ENCODE results near the gene LRRC72.
"Not testable (repeated sequence)": the region's sequence is repeated elsewhere in the genome, so short reads cannot be mapped to it uniquely, and the experiment has no call there.

LRRC72 gene

DNA sequence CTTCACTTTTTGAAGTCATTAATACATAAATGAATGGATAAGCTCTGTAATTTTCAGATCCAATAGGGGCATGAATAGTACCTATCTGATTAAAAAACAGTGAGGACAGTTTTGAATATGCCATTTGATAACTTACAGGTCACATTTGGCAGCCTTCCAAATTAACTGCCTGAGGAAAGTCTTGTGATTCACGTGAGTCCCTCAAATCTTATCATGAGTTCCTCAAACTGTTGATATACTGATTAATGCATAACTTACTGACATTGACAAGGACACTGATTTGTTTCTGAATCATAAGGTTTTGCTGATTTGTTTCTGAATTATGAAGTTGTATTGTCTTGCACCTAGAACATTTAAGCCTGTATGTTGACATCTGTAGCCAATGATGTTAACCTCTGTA lies 63.8 kb downstream of the LRRC72 start:
- Histone ChIP-seq H3K9ac (ENCODE audit: low read depth in 1 of 2, low read length in 2 of 2) (no peak overlapping the region), H3K9me3 (ENCODE audit: control insufficient read depth in 1 of 2, low read length in 2 of 2) (no peaks in the 10 kb centered on the region), H3K36me3 (ENCODE audit: control insufficient read depth in 1 of 2, insufficient read depth in 2 of 2, low read length in 2 of 2) (no peaks in the 10 kb centered on the region), H3K27ac (ENCODE audit: low read depth, low read length) (no peak overlapping the region), H3K4me1 (ENCODE audit: control insufficient read depth in 1 of 2, insufficient read depth in 2 of 2, low read length in 2 of 2) (peaks cover 0 to 3% of the 10 kb centered on the region in 2 donors), H3K27me3 (ENCODE audit: control insufficient read depth in 1 of 2, insufficient read depth in 2 of 2, low read length in 2 of 2) (no peaks in the 10 kb centered on the region), H3K4me3 (ENCODE audit: low read depth in 1 of 2, low read length in 2 of 2) (no peak overlapping the region)

DNA sequence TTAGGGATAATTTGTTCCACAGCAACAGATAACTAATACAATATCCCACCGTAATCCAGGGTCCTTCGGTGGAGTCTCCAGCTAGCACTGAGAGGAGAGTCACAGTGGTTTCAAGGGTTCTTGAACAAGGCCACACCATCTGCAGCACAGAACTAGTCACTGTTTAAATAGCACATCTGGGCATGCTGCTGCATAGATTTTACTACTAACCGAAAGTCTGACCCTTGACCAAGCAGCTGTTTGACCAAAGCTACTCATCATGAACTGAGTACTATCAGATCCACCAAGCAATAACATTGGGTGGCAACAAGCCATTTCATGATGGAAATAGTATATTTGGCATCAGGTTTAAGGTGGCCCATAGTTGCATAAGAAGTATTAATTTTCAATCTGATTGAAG lies 65.8 kb downstream of the LRRC72 start:
- Histone ChIP-seq H3K4me1 (ENCODE audit: control insufficient read depth in 1 of 2, insufficient read depth in 2 of 2, low read length in 2 of 2) (peaks cover 0 to 3% of the 10 kb centered on the region in 2 donors), H3K9ac (ENCODE audit: low read depth in 1 of 2, low read length in 2 of 2) (no peak overlapping the region), H3K4me3 (ENCODE audit: low read depth in 1 of 2, low read length in 2 of 2) (no peak overlapping the region), H3K36me3 (ENCODE audit: control insufficient read depth in 1 of 2, insufficient read depth in 2 of 2, low read length in 2 of 2) (no peaks in the 10 kb centered on the region), H3K27me3 (ENCODE audit: control insufficient read depth in 1 of 2, insufficient read depth in 2 of 2, low read length in 2 of 2) (no peaks in the 10 kb centered on the region), H3K9me3 (ENCODE audit: control insufficient read depth in 1 of 2, low read length in 2 of 2) (no peaks in the 10 kb centered on the region), H3K27ac (ENCODE audit: low read depth, low read length) (no peak overlapping the region)

DNA sequence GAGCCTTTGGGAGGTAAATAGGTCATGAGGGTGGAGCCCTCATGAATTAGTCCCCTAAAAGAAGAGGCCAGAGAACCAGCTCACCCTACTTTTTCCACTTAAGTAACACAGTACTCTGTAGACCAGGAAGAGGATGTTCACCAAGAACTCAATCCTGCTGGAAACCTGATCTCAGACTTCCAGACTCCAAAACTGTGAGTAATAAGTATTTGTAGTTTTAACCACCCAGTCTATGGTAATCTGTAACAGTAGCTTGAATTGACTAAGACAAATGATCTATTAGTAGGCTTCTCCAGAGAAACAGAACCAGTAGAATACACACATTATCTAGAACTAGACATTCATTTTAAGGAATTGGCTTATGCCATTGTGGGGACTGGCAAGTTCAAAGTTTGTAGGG lies 67.4 kb downstream of the LRRC72 start:
- Histone ChIP-seq H3K9ac (ENCODE audit: low read depth in 1 of 2, low read length in 2 of 2) (no peak overlapping the region), H3K4me1 (ENCODE audit: control insufficient read depth in 1 of 2, insufficient read depth in 2 of 2, low read length in 2 of 2) (peaks cover 0 to 3% of the 10 kb centered on the region in 2 donors), H3K27me3 (ENCODE audit: control insufficient read depth in 1 of 2, insufficient read depth in 2 of 2, low read length in 2 of 2) (no peaks in the 10 kb centered on the region), H3K27ac (ENCODE audit: low read depth, low read length) (no peak overlapping the region), H3K9me3 (ENCODE audit: control insufficient read depth in 1 of 2, low read length in 2 of 2) (no peaks in the 10 kb centered on the region), H3K4me3 (ENCODE audit: low read depth in 1 of 2, low read length in 2 of 2) (no peak overlapping the region), H3K36me3 (ENCODE audit: control insufficient read depth in 1 of 2, insufficient read depth in 2 of 2, low read length in 2 of 2) (no peaks in the 10 kb centered on the region)

DNA sequence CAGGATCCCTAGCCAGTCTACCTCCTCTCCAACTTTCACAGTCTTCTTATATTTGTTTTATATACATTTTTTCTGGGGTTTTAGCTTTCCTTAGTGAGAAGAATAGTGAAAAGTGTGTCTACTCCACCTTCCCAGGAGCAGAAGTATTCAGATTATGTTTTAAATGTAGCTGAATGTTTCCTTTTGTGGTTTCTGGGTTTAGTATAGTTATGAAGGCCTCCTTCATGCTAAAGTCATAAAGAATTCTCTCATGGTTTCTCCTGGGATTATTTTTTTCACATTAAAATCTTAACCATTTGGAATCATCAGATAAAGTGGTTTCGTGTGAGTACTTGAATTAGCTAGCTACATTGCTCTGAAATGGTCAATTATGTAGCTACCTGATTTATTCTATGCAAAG lies 68.1 kb downstream of the LRRC72 start:
- Histone ChIP-seq H3K27ac (ENCODE audit: low read depth, low read length) (no peak overlapping the region), H3K27me3 (ENCODE audit: control insufficient read depth in 1 of 2, insufficient read depth in 2 of 2, low read length in 2 of 2) (no peaks in the 10 kb centered on the region), H3K36me3 (ENCODE audit: control insufficient read depth in 1 of 2, insufficient read depth in 2 of 2, low read length in 2 of 2) (peaks cover 0 to under 1% of the 10 kb centered on the region in 2 donors), H3K9me3 (ENCODE audit: control insufficient read depth in 1 of 2, low read length in 2 of 2) (no peaks in the 10 kb centered on the region), H3K9ac (ENCODE audit: low read depth in 1 of 2, low read length in 2 of 2) (no peak overlapping the region), H3K4me1 (ENCODE audit: control insufficient read depth in 1 of 2, insufficient read depth in 2 of 2, low read length in 2 of 2) (peaks cover 0 to 3% of the 10 kb centered on the region in 2 donors), H3K4me3 (ENCODE audit: low read depth in 1 of 2, low read length in 2 of 2) (no peak overlapping the region)

DNA sequence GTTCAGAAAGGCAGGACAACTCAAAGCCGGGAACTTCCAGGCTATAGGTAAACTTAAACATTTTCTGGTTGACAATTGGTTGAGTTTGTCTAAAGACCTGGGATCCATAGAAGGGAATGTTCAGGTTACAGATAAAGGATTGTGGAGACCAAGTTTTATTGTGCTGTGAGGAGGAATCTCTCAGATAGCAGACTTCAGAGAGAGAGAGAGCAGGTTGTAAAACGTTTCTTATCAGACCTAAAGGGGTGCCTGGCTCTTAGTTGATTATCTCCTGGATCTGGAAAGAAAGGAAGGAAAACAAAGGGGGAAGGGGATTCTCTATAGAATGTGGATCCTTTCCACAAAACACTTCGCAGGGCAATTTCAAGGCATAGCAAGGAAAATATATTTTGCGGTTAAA lies 69.0 kb downstream of the LRRC72 start:
- H3K27me3 ChIP-seq (ENCODE audit: control insufficient read depth in 1 of 2, insufficient read depth in 2 of 2, low read length in 2 of 2); H3K9me3 ChIP-seq (ENCODE audit: control insufficient read depth in 1 of 2, low read length in 2 of 2); H3K36me3 ChIP-seq (ENCODE audit: control insufficient read depth in 1 of 2, insufficient read depth in 2 of 2, low read length in 2 of 2); H3K4me3 ChIP-seq (ENCODE audit: low read depth in 1 of 2, low read length in 2 of 2); H3K27ac ChIP-seq (ENCODE audit: low read depth, low read length); H3K4me1 ChIP-seq (ENCODE audit: control insufficient read depth in 1 of 2, insufficient read depth in 2 of 2, low read length in 2 of 2); H3K9ac ChIP-seq (ENCODE audit: low read depth in 1 of 2, low read length in 2 of 2): not testable (repeated sequence)

DNA sequence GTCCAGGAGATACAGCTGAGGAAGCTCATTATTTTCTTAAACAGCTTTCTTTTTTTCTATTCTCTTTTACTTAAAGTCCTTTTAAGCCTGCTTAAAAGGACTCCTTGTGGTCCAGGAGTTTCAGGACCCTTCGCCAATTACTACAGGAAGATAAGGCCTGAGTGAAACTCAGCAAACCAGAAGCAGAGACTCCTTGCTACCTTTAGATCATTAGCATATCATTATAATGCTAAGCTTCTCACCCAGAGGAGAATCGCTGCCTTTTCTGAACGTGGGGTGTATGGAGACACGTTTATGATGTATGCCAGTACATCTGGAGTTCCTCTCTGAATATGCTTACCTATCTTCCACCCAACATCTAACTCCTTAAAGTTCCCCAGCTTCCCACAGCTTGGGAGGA lies 71.4 kb downstream of the LRRC72 start:
- Histone ChIP-seq H3K9me3 (ENCODE audit: control insufficient read depth in 1 of 2, low read length in 2 of 2) (no peaks in the 10 kb centered on the region), H3K4me1 (ENCODE audit: control insufficient read depth in 1 of 2, insufficient read depth in 2 of 2, low read length in 2 of 2) (peaks cover 0 to 3% of the 10 kb centered on the region in 2 donors), H3K27ac (ENCODE audit: low read depth, low read length) (no peak overlapping the region), H3K4me3 (ENCODE audit: low read depth in 1 of 2, low read length in 2 of 2) (no peak overlapping the region), H3K9ac (ENCODE audit: low read depth in 1 of 2, low read length in 2 of 2) (no peak overlapping the region), H3K36me3 (ENCODE audit: control insufficient read depth in 1 of 2, insufficient read depth in 2 of 2, low read length in 2 of 2) (peaks cover 12 to 29% of the 10 kb centered on the region in 2 donors), H3K27me3 (ENCODE audit: control insufficient read depth in 1 of 2, insufficient read depth in 2 of 2, low read length in 2 of 2) (no peaks in the 10 kb centered on the region)

DNA sequence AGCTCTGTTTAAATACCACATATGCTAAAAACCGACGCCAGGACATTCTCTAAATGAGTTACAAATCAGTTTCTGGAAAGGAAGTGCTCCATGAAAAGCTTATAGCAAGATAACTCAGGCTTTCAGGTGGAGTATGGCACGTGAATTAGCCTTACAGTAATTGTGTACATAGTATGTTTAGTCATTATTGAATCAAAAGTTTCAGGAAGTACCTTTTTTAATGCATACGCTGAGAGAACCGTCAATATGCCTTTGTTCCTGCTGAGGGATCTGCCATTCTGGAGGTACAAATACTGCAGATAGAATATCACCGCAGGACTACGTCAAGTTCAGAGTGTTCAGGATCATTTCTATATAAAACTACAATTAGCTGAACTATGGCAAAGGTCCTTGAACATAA lies 73.2 kb downstream of the LRRC72 start:
- Histone ChIP-seq H3K27ac (ENCODE audit: low read depth, low read length) (no peak overlapping the region), H3K27me3 (ENCODE audit: control insufficient read depth in 1 of 2, insufficient read depth in 2 of 2, low read length in 2 of 2) (no peaks in the 10 kb centered on the region), H3K4me3 (ENCODE audit: low read depth in 1 of 2, low read length in 2 of 2) (no peak overlapping the region), H3K9me3 (ENCODE audit: control insufficient read depth in 1 of 2, low read length in 2 of 2) (no peaks in the 10 kb centered on the region), H3K9ac (ENCODE audit: low read depth in 1 of 2, low read length in 2 of 2) (no peak overlapping the region), H3K4me1 (ENCODE audit: control insufficient read depth in 1 of 2, insufficient read depth in 2 of 2, low read length in 2 of 2) (peaks cover 0 to 3% of the 10 kb centered on the region in 2 donors), H3K36me3 (ENCODE audit: control insufficient read depth in 1 of 2, insufficient read depth in 2 of 2, low read length in 2 of 2) (peaks cover 12 to 48% of the 10 kb centered on the region in 2 donors)

DNA sequence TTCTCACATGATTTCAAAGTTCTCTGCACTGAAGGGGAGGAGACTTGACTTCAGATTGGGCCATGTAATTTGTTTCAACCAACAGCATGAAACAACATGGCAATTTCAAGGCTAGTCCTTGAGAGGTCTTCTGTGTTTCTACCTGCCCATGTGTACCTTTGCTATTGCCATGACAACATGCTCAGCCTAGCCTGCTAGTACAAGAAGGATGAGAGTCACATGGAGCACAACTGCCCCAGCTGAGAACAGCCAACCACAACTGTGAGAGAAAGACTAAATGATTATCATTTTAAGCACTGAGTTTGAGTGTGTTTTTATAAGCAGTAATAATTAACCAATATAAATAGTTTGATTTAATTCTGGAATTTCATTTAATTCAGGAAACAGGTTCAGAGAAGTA lies 77.0 kb downstream of the LRRC72 start:
- H3K9ac ChIP-seq (ENCODE audit: low read depth in 1 of 2, low read length in 2 of 2), result no peak overlapping the region
- peaks cover 0 to 7% of the 10 kb centered on the region in 2 donors for H3K4me1 ChIP-seq (ENCODE audit: control insufficient read depth in 1 of 2, insufficient read depth in 2 of 2, low read length in 2 of 2)
- no peaks in the 10 kb centered on the region for H3K9me3 ChIP-seq (ENCODE audit: control insufficient read depth in 1 of 2, low read length in 2 of 2)
- H3K27ac ChIP-seq (ENCODE audit: low read depth, low read length), result no peak overlapping the region
- H3K27me3 ChIP-seq (ENCODE audit: control insufficient read depth in 1 of 2, insufficient read depth in 2 of 2, low read length in 2 of 2), result no peaks in the 10 kb centered on the region
- H3K36me3 ChIP-seq (ENCODE audit: control insufficient read depth in 1 of 2, insufficient read depth in 2 of 2, low read length in 2 of 2), result peaks cover 17 to 57% of the 10 kb centered on the region in 2 donors
- H3K4me3 ChIP-seq (ENCODE audit: low read depth in 1 of 2, low read length in 2 of 2), result no peak overlapping the region

DNA sequence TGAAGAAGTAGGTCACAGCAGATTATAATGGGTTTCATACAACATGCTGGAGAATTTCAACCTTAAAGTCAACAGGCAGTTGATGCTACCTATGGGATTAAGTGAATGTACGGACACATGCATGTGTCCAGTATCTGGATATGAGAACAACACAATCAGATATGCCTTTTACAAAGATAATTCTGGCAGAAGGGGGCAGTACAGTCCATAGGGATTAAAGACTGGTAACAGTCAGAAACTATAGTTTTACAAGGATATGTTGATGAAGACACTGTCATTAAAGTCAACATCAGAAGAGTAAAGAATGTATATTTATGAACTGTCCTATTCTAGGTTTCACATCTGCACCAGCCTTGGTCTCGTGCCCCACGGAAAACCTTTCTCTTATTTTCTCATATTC lies 77.4 kb downstream of the LRRC72 start:
- peaks cover 17 to 59% of the 10 kb centered on the region in 2 donors for H3K36me3 ChIP-seq (ENCODE audit: control insufficient read depth in 1 of 2, insufficient read depth in 2 of 2, low read length in 2 of 2)
- H3K4me3 ChIP-seq (ENCODE audit: low read depth in 1 of 2, low read length in 2 of 2), result no peak overlapping the region
- peaks cover under 1 to 9% of the 10 kb centered on the region in 2 donors for H3K4me1 ChIP-seq (ENCODE audit: control insufficient read depth in 1 of 2, insufficient read depth in 2 of 2, low read length in 2 of 2)
- H3K9me3 ChIP-seq (ENCODE audit: control insufficient read depth in 1 of 2, low read length in 2 of 2), result no peaks in the 10 kb centered on the region
- no peak overlapping the region for H3K27ac ChIP-seq (ENCODE audit: low read depth, low read length)
- no peaks in the 10 kb centered on the region for H3K27me3 ChIP-seq (ENCODE audit: control insufficient read depth in 1 of 2, insufficient read depth in 2 of 2, low read length in 2 of 2)
- no peak overlapping the region for H3K9ac ChIP-seq (ENCODE audit: low read depth in 1 of 2, low read length in 2 of 2)

DNA sequence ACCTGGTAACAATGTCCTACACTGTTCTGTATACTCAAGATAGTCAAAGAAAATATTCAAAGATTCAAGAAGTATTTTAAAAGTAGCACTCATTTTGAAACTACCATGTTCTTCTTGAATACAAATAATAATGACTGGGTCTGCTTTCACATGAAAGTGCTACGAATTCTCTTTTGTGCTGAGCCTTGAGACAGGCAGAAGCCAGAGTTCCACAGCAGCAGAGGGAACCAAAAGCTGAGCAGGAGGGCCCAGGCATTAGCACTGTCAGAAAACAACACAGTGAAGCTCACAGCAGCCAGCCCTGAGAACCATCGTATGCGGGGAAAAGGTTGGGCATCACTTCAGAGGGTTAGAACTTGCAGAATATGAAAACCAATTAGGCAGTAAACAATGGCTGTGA lies 80.1 kb downstream of the LRRC72 start:
- H3K4me3 ChIP-seq (ENCODE audit: low read depth in 1 of 2, low read length in 2 of 2), result no peak overlapping the region
- H3K36me3 ChIP-seq (ENCODE audit: control insufficient read depth in 1 of 2, insufficient read depth in 2 of 2, low read length in 2 of 2), result peaks cover 5 to 54% of the 10 kb centered on the region in 2 donors
- no peak overlapping the region for H3K9ac ChIP-seq (ENCODE audit: low read depth in 1 of 2, low read length in 2 of 2)
- H3K4me1 ChIP-seq (ENCODE audit: control insufficient read depth in 1 of 2, insufficient read depth in 2 of 2, low read length in 2 of 2), result peaks cover 14 to 22% of the 10 kb centered on the region in 2 donors
- H3K27ac ChIP-seq (ENCODE audit: low read depth, low read length), result no peak overlapping the region
- H3K9me3 ChIP-seq (ENCODE audit: control insufficient read depth in 1 of 2, low read length in 2 of 2), result no peaks in the 10 kb centered on the region
- no peaks in the 10 kb centered on the region for H3K27me3 ChIP-seq (ENCODE audit: control insufficient read depth in 1 of 2, insufficient read depth in 2 of 2, low read length in 2 of 2)
